ENCODE results near the gene CYS1. TPM values are rescaled to one million over a fixed set of nuclear protein-coding genes. Genes with fewer than 3 reads are reported as not detected.

The CYS1 gene
- total and polyA plus RNA-seq, 2 of the 8 experiments (the other 6 are each of a cell fraction or from before 2014, with no cell fraction given), result 0.09 to 0.13 TPM

DNA sequence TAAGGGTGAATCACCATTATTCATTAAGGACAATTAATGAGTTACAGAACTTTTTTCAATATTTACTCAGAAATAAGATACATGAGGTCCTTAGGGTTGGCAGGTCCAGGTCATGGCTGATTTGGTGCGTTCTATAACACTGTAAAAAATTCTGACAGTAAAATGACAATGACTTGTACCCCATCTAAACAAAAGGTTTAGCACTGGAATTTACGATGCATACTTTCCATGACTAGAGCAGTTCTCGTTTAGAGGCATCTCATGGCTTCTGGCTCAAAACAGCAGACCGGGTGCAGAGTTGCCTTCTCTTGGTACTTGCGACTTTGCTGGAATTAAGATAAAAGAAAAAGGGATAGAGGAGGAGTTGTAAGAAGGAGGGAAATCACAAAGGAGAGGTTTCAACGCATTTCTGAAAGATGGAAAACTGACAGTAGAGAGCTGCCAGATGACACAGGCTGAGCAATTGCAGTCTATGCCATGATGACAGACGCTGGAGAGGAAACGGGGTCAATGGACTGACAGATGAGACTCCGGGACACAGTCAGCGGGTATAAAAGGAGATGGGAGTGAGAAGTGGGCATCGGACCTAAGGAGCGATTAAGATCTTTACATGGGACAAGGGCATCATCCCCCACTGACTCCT lies 4.1 kb upstream of the CYS1 start (continued):
- TF ChIP-seq, protein P1, sequence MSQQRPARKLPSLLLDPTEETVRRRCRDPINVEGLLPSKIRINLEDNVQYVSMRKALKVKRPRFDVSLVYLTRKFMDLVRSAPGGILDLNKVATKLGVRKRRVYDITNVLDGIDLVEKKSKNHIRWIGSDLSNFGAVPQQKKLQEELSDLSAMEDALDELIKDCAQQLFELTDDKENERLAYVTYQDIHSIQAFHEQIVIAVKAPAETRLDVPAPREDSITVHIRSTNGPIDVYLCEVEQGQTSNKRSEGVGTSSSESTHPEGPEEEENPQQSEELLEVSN (IDR thresholded peaks at IDR 0.05), result no peak
- TF ChIP-seq TCF12 (IDR thresholded peaks at IDR 0.05; ENCODE audit: low read depth, low read length) (no peak), YY1 (IDR thresholded peaks at IDR 0.05; ENCODE audit: low read depth, low read length) (no peak), SUZ12 (IDR thresholded peaks at IDR 0.05; ENCODE audit: low read length) (no peak), GTF2F1 (IDR thresholded peaks at IDR 0.05; ENCODE audit: borderline replicate concordance, low read depth, low read length) (no peak)

All from H1 (cell line).